ENCODE data around the gene CHCHD6.

CHCHD6 gene

GRCh38 chr3:126758882-126759281 is 54.8 kb downstream of the CHCHD6 start:
- no peaks in the 10 kb centered on the region for H3K27me3 ChIP-seq (ENCODE audit: control insufficient read depth, insufficient read depth, low read length)
- no peaks in the 10 kb centered on the region for H3K36me3 ChIP-seq (ENCODE audit: control insufficient read depth, insufficient read depth, low read length)
- no peak for TF ChIP-seq CTCF (IDR thresholded peaks at IDR 0.05)
- H3K4me1 ChIP-seq: peaks cover 3% of the 10 kb centered on the region
- peaks cover 11% of the 10 kb centered on the region for H3K79me2 ChIP-seq
- no peak overlapping the region for H2AFZ ChIP-seq
- no peak overlapping the region for H3K9ac ChIP-seq
- no peak overlapping the region for H3K4me2 ChIP-seq (ENCODE audit: low read length)
- H3K4me3 ChIP-seq (ENCODE audit: low read depth, low read length): no peak overlapping the region
- H3K9me3 ChIP-seq (ENCODE audit: control insufficient read depth, low read length): no peaks in the 10 kb centered on the region
- H3K27ac ChIP-seq: no peak overlapping the region

- H3K27ac ChIP-seq: no peak overlapping the region
- H3K4me3 ChIP-seq (ENCODE audit: low read depth, low read length): no peak overlapping the region
- H3K4me2 ChIP-seq (ENCODE audit: low read length): no peak overlapping the region
- H3K36me3 ChIP-seq (ENCODE audit: control insufficient read depth, insufficient read depth, low read length): no peaks in the 10 kb centered on the region
- H3K27me3 ChIP-seq (ENCODE audit: control insufficient read depth, insufficient read depth, low read length): no peaks in the 10 kb centered on the region
- peaks cover 3% of the 10 kb centered on the region for H3K4me1 ChIP-seq
- H3K79me2 ChIP-seq: peaks cover 4% of the 10 kb centered on the region
- no peak overlapping the region for H2AFZ ChIP-seq
- H3K9me3 ChIP-seq (ENCODE audit: control insufficient read depth, low read length): no peaks in the 10 kb centered on the region
- no peak overlapping the region for H3K9ac ChIP-seq
- TF ChIP-seq CTCF (IDR thresholded peaks at IDR 0.05): no peak
Measured at GRCh38 chr3:126760541-126760940, 56.5 kb downstream of the CHCHD6 start.

- Histone ChIP-seq H3K36me3 (ENCODE audit: control insufficient read depth, insufficient read depth, low read length) (no peaks in the 10 kb centered on the region), H3K9ac (no peak overlapping the region), H3K79me2 (peaks cover 3% of the 10 kb centered on the region), H3K4me2 (ENCODE audit: low read length) (no peak overlapping the region), H3K9me3 (ENCODE audit: control insufficient read depth, low read length) (no peaks in the 10 kb centered on the region), H3K27ac (no peak overlapping the region), H3K27me3 (ENCODE audit: control insufficient read depth, insufficient read depth, low read length) (no peaks in the 10 kb centered on the region), H2AFZ (no peak overlapping the region), H3K4me3 (ENCODE audit: low read depth, low read length) (no peak overlapping the region), H3K4me1 (peaks cover 3% of the 10 kb centered on the region)
- TF ChIP-seq CTCF (IDR thresholded peaks at IDR 0.05): no peak
Measured at GRCh38 chr3:126763035-126763434, 59.0 kb downstream of the CHCHD6 start.

GRCh38 chr3:126765187-126766069 is 61.4 kb downstream of the CHCHD6 start:
- H2AFZ ChIP-seq: no peak overlapping the region
- no peak overlapping the region for H3K27ac ChIP-seq
- H3K4me3 ChIP-seq (ENCODE audit: low read depth, low read length): no peak overlapping the region
- no peak overlapping the region for H3K4me2 ChIP-seq (ENCODE audit: low read length)
- no peaks in the 10 kb centered on the region for H3K36me3 ChIP-seq (ENCODE audit: control insufficient read depth, insufficient read depth, low read length)
- no peaks in the 10 kb centered on the region for H3K27me3 ChIP-seq (ENCODE audit: control insufficient read depth, insufficient read depth, low read length)
- no peaks in the 10 kb centered on the region for H3K4me1 ChIP-seq
- H3K9me3 ChIP-seq (ENCODE audit: control insufficient read depth, low read length): no peaks in the 10 kb centered on the region
- peaks cover 3% of the 10 kb centered on the region for H3K79me2 ChIP-seq
- TF ChIP-seq CTCF (IDR thresholded peaks at IDR 0.05): no peak
- no peak overlapping the region for H3K9ac ChIP-seq

GRCh38 chr3:126766653-126767052 is 62.6 kb downstream of the CHCHD6 start:
- H3K4me3 ChIP-seq (ENCODE audit: low read depth, low read length): no peak overlapping the region
- no peaks in the 10 kb centered on the region for H3K27me3 ChIP-seq (ENCODE audit: control insufficient read depth, insufficient read depth, low read length)
- H3K9ac ChIP-seq: no peak overlapping the region
- H3K4me2 ChIP-seq (ENCODE audit: low read length): no peak overlapping the region
- H3K27ac ChIP-seq: no peak overlapping the region
- no peaks in the 10 kb centered on the region for H3K9me3 ChIP-seq (ENCODE audit: control insufficient read depth, low read length)
- H3K4me1 ChIP-seq: no peaks in the 10 kb centered on the region
- H3K36me3 ChIP-seq (ENCODE audit: control insufficient read depth, insufficient read depth, low read length): no peaks in the 10 kb centered on the region
- H3K79me2 ChIP-seq: peaks cover 3% of the 10 kb centered on the region
- no peak for TF ChIP-seq CTCF (IDR thresholded peaks at IDR 0.05)
- no peak overlapping the region for H2AFZ ChIP-seq
